KOPT-K1 (cell line): ENCODE measurements around the gene DNAJC5G.

Experiments
- H3K27ac ChIP-seq: fragments of 200-600 bp; sonication (generic); 2 replicates; pipeline ENCODE4 v1.5.1; 2016; ENCODE audit warnings: antibody characterized with exemption, mild to moderate bottlenecking, low read depth, low read length; ENCODE audit not compliant: poor library complexity, severe bottlenecking
- H3K36me3 ChIP-seq: fragments of 200-600 bp; sonication (generic); 2 replicates; pipeline ENCODE4 v1.5.1; 2017; ENCODE audit warnings: antibody characterized with exemption, mild to moderate bottlenecking, low read length, moderate library complexity; ENCODE audit not compliant: insufficient read depth
- H3K9me3 ChIP-seq: fragments of 200-600 bp; sonication (generic); 2 replicates; pipeline ENCODE4 v1.5.1; 2017; ENCODE audit warnings: antibody characterized with exemption, low read length, mild to moderate bottlenecking; ENCODE audit not compliant: insufficient read depth, poor library complexity, severe bottlenecking

Gene DNAJC5G

GRCh38 chr2:27322766-27323595 is 47.7 kb downstream of the DNAJC5G start, which contains the start of gene MPV17:
MPV17 (minus strand) TSS chr2:27323097; CDS start chr2:27322517, 580 bp downstream.
- Histone ChIP-seq H3K36me3 (peaks cover 26% of the 10 kb centered on the region), H3K27ac (peak within 1 kb of the TSS; percentile 84), H3K9me3 (no peaks in the 10 kb centered on the region)

- no peaks in the 10 kb centered on the region for H3K9me3 ChIP-seq
- H3K27ac ChIP-seq: peak overlapping the region; percentile 84
- H3K36me3 ChIP-seq: peaks cover 34% of the 10 kb centered on the region
These were observed 48.5 kb downstream of the DNAJC5G start for GRCh38 chr2:27323596-27324285.

GRCh38 chr2:27324720-27325119 is 49.5 kb downstream of the DNAJC5G start:
- H3K27ac ChIP-seq: no peak overlapping the region
- H3K9me3 ChIP-seq: no peaks in the 10 kb centered on the region

More at GRCh38 chr2:27324720-27325119, 49.5 kb downstream of the DNAJC5G start:
- peaks cover 44% of the 10 kb centered on the region for H3K36me3 ChIP-seq
